ENCODE results near the gene CDH8. TPM values are rescaled to one million over a fixed set of nuclear protein-coding genes. Genes with fewer than 3 reads are reported as not detected.
"Not testable (repeated sequence)": the region's sequence is repeated elsewhere in the genome, so short reads cannot be mapped to it uniquely, and the experiment has no call there.

CDH8 gene
- total RNA-seq, 1 experiment from 2014 or later: 0.59 TPM

- DNase-seq (ENCODE audit: low read depth): peak; percentile 38
Measured at GRCh38 chr16:61791464-61791863, 244.8 kb downstream of the CDH8 start.

- DNase-seq (ENCODE audit: low read depth): not testable (repeated sequence)
Measured at GRCh38 chr16:61781855-61782254, 254.4 kb downstream of the CDH8 start.

- no peak for DNase-seq (ENCODE audit: low read depth)
Measured at GRCh38 chr16:61780161-61780560, 256.1 kb downstream of the CDH8 start.

- no peak for DNase-seq (ENCODE audit: low read depth)
Measured at GRCh38 chr16:61770301-61770700, 265.9 kb downstream of the CDH8 start.

GRCh38 chr16:61763991-61764390 lies 272.2 kb downstream of the CDH8 start:
- DNase-seq (ENCODE audit: low read depth): no peak

- DNase-seq (ENCODE audit: low read depth): no peak
Measured at GRCh38 chr16:61763013-61763412, 273.2 kb downstream of the CDH8 start.

GRCh38 chr16:61730997-61731396 lies 305.2 kb downstream of the CDH8 start:
- no peak for DNase-seq (ENCODE audit: low read depth)

- no peak for DNase-seq (ENCODE audit: low read depth)
Measured at GRCh38 chr16:61726701-61727100, 309.5 kb downstream of the CDH8 start.

GRCh38 chr16:61726125-61726524 lies 310.1 kb downstream of the CDH8 start:
- no peak for DNase-seq (ENCODE audit: low read depth)

- no peak for DNase-seq (ENCODE audit: low read depth)
Measured at GRCh38 chr16:61721544-61721943, 314.7 kb downstream of the CDH8 start.

- DNase-seq (ENCODE audit: low read depth): no peak
Measured at GRCh38 chr16:61715393-61715792, 320.8 kb downstream of the CDH8 start.

- DNase-seq (ENCODE audit: low read depth): no peak
Measured at GRCh38 chr16:61713787-61714186, 322.5 kb downstream of the CDH8 start.

GRCh38 chr16:61699640-61700039 lies 336.6 kb downstream of the CDH8 start:
- DNase-seq (ENCODE audit: low read depth): not testable (repeated sequence)

- no peak for DNase-seq (ENCODE audit: low read depth)
Measured at GRCh38 chr16:61684541-61684940, 351.7 kb downstream of the CDH8 start.

GRCh38 chr16:61681673-61682072 lies 354.6 kb downstream of the CDH8 start:
- DNase-seq (ENCODE audit: low read depth): no peak

- DNase-seq (ENCODE audit: low read depth): no peak
Measured at GRCh38 chr16:61681124-61681523, 355.1 kb downstream of the CDH8 start.

- no peak for DNase-seq (ENCODE audit: low read depth)
Measured at GRCh38 chr16:61678182-61678581, 358.1 kb downstream of the CDH8 start.

- no peak for DNase-seq (ENCODE audit: low read depth)
Measured at GRCh38 chr16:61677776-61678175, 358.5 kb downstream of the CDH8 start.

- no peak for DNase-seq (ENCODE audit: low read depth)
Measured at GRCh38 chr16:61676740-61677139, 359.5 kb downstream of the CDH8 start.

- DNase-seq (ENCODE audit: low read depth): no peak
Measured at GRCh38 chr16:61671161-61671560, 365.1 kb downstream of the CDH8 start.

GRCh38 chr16:61665512-61665911 lies 370.7 kb downstream of the CDH8 start:
- DNase-seq (ENCODE audit: low read depth): no peak

GRCh38 chr16:61659936-61660335 lies 376.3 kb downstream of the CDH8 start:
- no peak for DNase-seq (ENCODE audit: low read depth)

GRCh38 chr16:61654962-61655361 lies 381.3 kb downstream of the CDH8 start:
- no peak for DNase-seq (ENCODE audit: low read depth)

GRCh38 chr16:61653544-61653943 lies 382.7 kb downstream of the CDH8 start:
- no peak for DNase-seq (ENCODE audit: low read depth)

GRCh38 chr16:61645561-61645960 lies 390.7 kb downstream of the CDH8 start:
- no peak for DNase-seq (ENCODE audit: low read depth)

All from M059J (cell line).